B cell (primary cell): ENCODE data around the gene FIBP. TPM values are rescaled to one million over a fixed set of nuclear protein-coding genes. Genes with fewer than 3 reads are reported as not detected.

Experiments
- ATAC-seq: fragments of 200-7000 bp; cut with Tn5 transposase; one replicate; pipeline ENCODE4 v1.10.0; 2021; ENCODE audit warnings: low read depth, mild to moderate bottlenecking, moderate number of reproducible peaks, moderate library complexity
- CTCF ChIA-PET: fragments of 350-600 bp; sonication (Branson Sonifier 250); formaldehyde crosslinking; loops from one replicate; lab custom pipeline; 2021; ENCODE audit warnings: antibody characterized with exemption, inconsistent platforms; lab: Charles Lee
- POLR2A ChIA-PET: fragments of 350-600 bp; sonication (Branson Sonifier 250); formaldehyde crosslinking; loops from one replicate; lab custom pipeline; 2021; ENCODE audit warnings: antibody characterized with exemption; lab: Charles Lee
- DNase-seq: peaks from one replicate; pipeline ENCODE4 v3.0.0; 2013
- H2AFZ ChIP-seq: 2 replicates; pipeline ENCODE4 v1.6.1; 2012; ENCODE audit warnings: mild to moderate bottlenecking, low read depth, low read length; ENCODE audit not compliant: insufficient read depth, poor library complexity, severe bottlenecking
- H3K27ac ChIP-seq, 2 donors: 1 replicate in 1 of 2; 2 replicates in 1 of 2; pipeline ENCODE4 v1.5.1; 2012 to 2013; ENCODE audit warnings: low read length in 2 of 2, mild to moderate bottlenecking in 2 of 2, moderate library complexity in 1 of 2
- H3K27me3 ChIP-seq, 4 experiments: fragments of 200-600 bp in 1 of 4; sonication (generic) in 1 of 4; replicated peaks in 1 of 4; 1 replicate in 2 of 4; 2 replicates in 2 of 4; pipeline versions ENCODE4 v1.6.1 to v1.7.0; 2013 to 2016; ENCODE audit warnings: low read length in 3 of 4, mild to moderate bottlenecking in 2 of 4, mixed read lengths in 1 of 4, moderate library complexity in 1 of 4; ENCODE audit not compliant: insufficient read depth in 4 of 4, control insufficient read depth in 3 of 4; ENCODE audit errors: control extremely low read depth in 1 of 4
- H3K36me3 ChIP-seq, 2 experiments: replicated peaks in 1 of 2; 1 replicate in 1 of 2; 2 replicates in 1 of 2; pipeline versions ENCODE4 v1.6.1 to v1.7.1; 2013; ENCODE audit warnings: low read length in 1 of 2; ENCODE audit not compliant: insufficient read depth in 2 of 2, control insufficient read depth in 1 of 2; ENCODE audit errors: control extremely low read depth in 1 of 2, extremely low read depth in 1 of 2
- H3K4me1 ChIP-seq, 2 donors: fragments of 200-600 bp in 1 of 2; sonication (generic) in 1 of 2; 1 replicate in 1 of 2; 2 replicates in 1 of 2; pipeline versions ENCODE4 v1.5.1 to v1.6.1; 2013 to 2017; ENCODE audit warnings: low read length in 2 of 2; ENCODE audit not compliant: control insufficient read depth in 2 of 2, insufficient read depth in 2 of 2
- H3K4me2 ChIP-seq: replicated peaks from 2 replicates; pipeline ENCODE3; 2012; ENCODE audit warnings: mild to moderate bottlenecking, low read depth, low read length; ENCODE audit not compliant: poor library complexity, severe bottlenecking
- H3K4me3 ChIP-seq, 5 experiments: fragments of 200-600 bp in 1 of 5; sonication (generic) in 1 of 5; 1 replicate in 3 of 5; 2 replicates in 2 of 5; pipeline versions ENCODE4 v1.5.1 to v1.7.0; 2011 to 2016; ENCODE audit warnings: low read length in 4 of 5, mild to moderate bottlenecking in 4 of 5, low read depth in 2 of 5, control low read depth in 1 of 5, moderate library complexity in 1 of 5; ENCODE audit not compliant: insufficient read depth in 1 of 5; ENCODE audit errors: control extremely low read depth in 1 of 5, extremely low read depth in 1 of 5
- H3K79me2 ChIP-seq: fragments of 200-600 bp; sonication (generic); one replicate; pipeline ENCODE4 v1.6.0; 2016; ENCODE audit warnings: low read length; ENCODE audit not compliant: control insufficient read depth, insufficient read depth
- H3K9ac ChIP-seq: fragments of 200-600 bp; sonication (generic); 2 replicates; pipeline ENCODE4 v1.6.1; 2017; ENCODE audit warnings: mild to moderate bottlenecking, low read length, moderate library complexity
- H3K9me3 ChIP-seq, 3 donors: one replicate each; pipeline versions ENCODE4 v1.6.1 to v1.7.1; 2013; ENCODE audit warnings: low read length in 2 of 3; ENCODE audit not compliant: control insufficient read depth in 2 of 3, insufficient read depth in 1 of 3; ENCODE audit errors: control extremely low read depth in 1 of 3
- H4K20me1 ChIP-seq: 2 replicates; pipeline ENCODE4 v1.6.0; 2012; ENCODE audit warnings: mild to moderate bottlenecking, low read length; ENCODE audit not compliant: insufficient read depth, control insufficient read depth, poor library complexity, severe bottlenecking
- H3K27ac Mint-ChIP-seq: one replicate; pipeline ENCODE4 v1.8.0; 2021; ENCODE audit warnings: mixed read lengths
- H3K27me3 Mint-ChIP-seq: one replicate; pipeline ENCODE4 v1.8.0; 2021; ENCODE audit warnings: mixed read lengths
- H3K4me1 Mint-ChIP-seq: one replicate; pipeline ENCODE4 v1.8.0; 2021; ENCODE audit warnings: mixed read lengths
- H3K4me3 Mint-ChIP-seq: one replicate; pipeline ENCODE4 v1.8.0; 2021; ENCODE audit warnings: mixed read lengths
- H3K9me3 Mint-ChIP-seq: one replicate; pipeline ENCODE4 v1.8.0; 2022; ENCODE audit warnings: mixed read lengths; ENCODE audit not compliant: insufficient read depth
- EZH2 ChIP-seq: IDR thresholded peaks from 2 replicates; pipeline ENCODE4 v1.6.1; 2012; ENCODE audit warnings: borderline replicate concordance, low read depth, mild to moderate bottlenecking, moderate library complexity, low read length; ENCODE audit not compliant: insufficient read depth, poor library complexity, severe bottlenecking
- WGBS: methylation state at CpG from one replicate; pipeline ENCODE4 v1.1.5; 2013; ENCODE audit warnings: missing lambda C conversion rate; ENCODE audit not compliant: insufficient coverage; 5-methylcytosine and 5-hydroxymethylcytosine counted together
- intact Hi-C: fragments of 100-400 bp; cut with micrococcal nuclease; formaldehyde crosslinking; loops from one replicate; pipeline ENCODE4 v1.10.0; 2022
- polyA plus RNA-seq: library from polyadenylated mRNA; depleted of rRNA; stranded (reverse); fragments of >200 nt; gene quantifications from 2 replicates; pipeline ENCODE4 v1.2.3, GENCODE V29; 2012
- total RNA-seq, 2 donors: library from RNA; stranded (reverse); fragments of 120-200 nt in 1 of 2; gene quantifications; 1 replicate in 1 of 2; 2 replicates in 1 of 2; pipeline versions ENCODE4 v1.2.3 to v1.2.4, GENCODE V29; 2013 to 2022
- TF ChIP-seq, protein P1 (sequence below): fragments of 200-600 bp; IDR thresholded peaks from one replicate; pipeline ENCODE4 v1.8.0; 2022; ENCODE audit warnings: antibody characterized with exemption, mild to moderate bottlenecking

FIBP gene
- total and polyA plus RNA-seq, 2 donors (not counting 1 experiment from before 2014, with no cell fraction given), result 63.4 to 128 TPM

- Mint-ChIP-seq H3K27ac (no peak overlapping the region), H3K27me3 (no peaks in the 10 kb centered on the region), H3K4me1 (peaks cover 44% of the 10 kb centered on the region), H3K4me3 (no peak overlapping the region), H3K9me3 (no peaks in the 10 kb centered on the region)
- H3K9me3 ChIP-seq, result no peaks in the 10 kb centered on the region
- ATAC-seq (no peak), DNase-seq (no peak)
- no peak overlapping the region for H3K4me2 ChIP-seq
- TF ChIP-seq, protein P1, sequence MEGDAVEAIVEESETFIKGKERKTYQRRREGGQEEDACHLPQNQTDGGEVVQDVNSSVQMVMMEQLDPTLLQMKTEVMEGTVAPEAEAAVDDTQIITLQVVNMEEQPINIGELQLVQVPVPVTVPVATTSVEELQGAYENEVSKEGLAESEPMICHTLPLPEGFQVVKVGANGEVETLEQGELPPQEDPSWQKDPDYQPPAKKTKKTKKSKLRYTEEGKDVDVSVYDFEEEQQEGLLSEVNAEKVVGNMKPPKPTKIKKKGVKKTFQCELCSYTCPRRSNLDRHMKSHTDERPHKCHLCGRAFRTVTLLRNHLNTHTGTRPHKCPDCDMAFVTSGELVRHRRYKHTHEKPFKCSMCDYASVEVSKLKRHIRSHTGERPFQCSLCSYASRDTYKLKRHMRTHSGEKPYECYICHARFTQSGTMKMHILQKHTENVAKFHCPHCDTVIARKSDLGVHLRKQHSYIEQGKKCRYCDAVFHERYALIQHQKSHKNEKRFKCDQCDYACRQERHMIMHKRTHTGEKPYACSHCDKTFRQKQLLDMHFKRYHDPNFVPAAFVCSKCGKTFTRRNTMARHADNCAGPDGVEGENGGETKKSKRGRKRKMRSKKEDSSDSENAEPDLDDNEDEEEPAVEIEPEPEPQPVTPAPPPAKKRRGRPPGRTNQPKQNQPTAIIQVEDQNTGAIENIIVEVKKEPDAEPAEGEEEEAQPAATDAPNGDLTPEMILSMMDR, result no peak
- TF ChIP-seq EZH2, result no peak
- ChIA-PET POLR2A (interaction anchor here (0.6 to 3.3 kb wide), 2 partner anchors 24 to 163 kb away, joined by 4 to 13 read pairs; partner anchors contain the start of genes CFL1, MUS81 and RNASEH2C), CTCF (interaction anchor here (1.5 to 15.5 kb wide), 16 partner anchors 12 to 178 kb away, joined by 5 to 244 read pairs (median 16); partner anchors contain the start of genes AP5B1, C11orf68, CFL1 and FOSL1)
- WGBS, result 99% methylated on average over 9 of the region's 13 CpGs
- intact Hi-C loops, result no loop called here
- H3K9ac ChIP-seq, result no peak overlapping the region
- H3K4me1 ChIP-seq, result peaks cover 16 to 40% of the 10 kb centered on the region in 2 donors
- H3K36me3 ChIP-seq, result peaks cover 0 to 31% of the 10 kb centered on the region in 2 experiments
- H4K20me1 ChIP-seq, result peaks cover 5% of the 10 kb centered on the region
- H3K27ac ChIP-seq, result no peak overlapping the region
- H3K4me3 ChIP-seq, result no peak overlapping the region
- no peak overlapping the region for H2AFZ ChIP-seq
- H3K79me2 ChIP-seq, result peaks cover 24% of the 10 kb centered on the region
- no peaks in the 10 kb centered on the region for H3K27me3 ChIP-seq
These were observed 5.1 kb downstream of the FIBP start for GRCh38 chr11:65883058-65883761.
